ENCODE results near the gene HIP1R. TPM values are rescaled to one million over a fixed set of nuclear protein-coding genes. Genes with fewer than 3 reads are reported as not detected.

Gene HIP1R
- total and polyA plus RNA-seq, 2 of the 13 experiments (the other 11 are each of a cell fraction or from before 2014, with no cell fraction given) = 18.4 to 25.5 TPM

DNA sequence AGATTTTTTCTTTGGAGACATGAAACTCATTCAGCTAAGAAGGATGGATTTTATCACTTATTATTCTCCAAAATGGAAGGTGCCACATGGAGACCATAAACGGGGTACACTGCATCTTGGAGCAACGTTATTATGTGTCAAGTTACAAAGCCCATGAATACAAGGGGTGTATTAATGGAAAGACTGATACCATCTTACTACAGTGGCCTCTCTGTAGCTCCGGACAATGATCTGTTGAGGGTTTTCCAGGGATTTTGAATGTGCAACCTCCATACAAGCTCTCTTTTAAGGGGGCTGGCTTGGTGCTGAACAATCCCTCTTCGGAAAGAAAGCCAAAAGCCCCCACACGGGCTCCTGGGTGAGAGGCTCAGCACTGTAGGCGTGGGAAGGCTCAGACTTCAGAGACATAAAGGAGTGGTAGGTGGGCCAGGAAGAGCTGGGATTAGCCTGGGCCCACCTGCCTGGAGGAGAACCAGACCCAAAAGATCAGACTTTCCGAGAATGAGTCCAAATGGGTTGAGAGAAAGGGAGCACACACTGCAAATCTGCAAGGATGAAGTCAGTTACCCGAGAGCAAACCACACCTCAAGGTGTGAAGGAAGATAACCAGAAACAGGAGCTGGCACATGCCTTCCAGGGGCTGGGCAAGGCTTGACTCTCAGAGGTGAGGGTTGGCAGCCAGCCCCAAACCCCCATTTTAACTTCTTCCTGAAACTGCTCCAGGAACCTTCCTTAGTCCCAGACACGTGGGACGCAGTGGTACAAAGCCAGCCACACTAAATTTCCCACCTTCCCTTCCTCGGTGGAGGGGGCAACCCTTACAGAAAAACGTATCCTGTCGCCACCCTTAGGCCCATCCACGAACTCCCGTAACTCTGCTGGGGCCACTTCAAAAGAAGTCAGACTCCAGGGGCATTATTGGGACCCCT is 59.2 kb downstream of the HIP1R start:
- ATAC-seq (no peak), FAIRE-seq (no peak), DNase-seq (ENCODE audit: low spot score) (no peak)
- in situ Hi-C loops (cut with HindIII; ENCODE audit: extremely low pct_ligation_motif_present, low pct_unique_long_range_greater_than_20kb) (no loop called here), intact Hi-C loops (cut with micrococcal nuclease; ENCODE audit: unreplicated experiment) (no loop called here)
- peak overlapping the region; percentile 69 for H3K27ac ChIP-seq (ENCODE audit: extremely low read length, insufficient read depth, low read length)
- no peak overlapping the region for H2AFZ ChIP-seq (ENCODE audit: low read length)
- no peaks in the 10 kb centered on the region; a peak in 1 of 5 replicates for H3K36me3 ChIP-seq (replicated peaks in 1 of 2; ENCODE audit: control insufficient read depth in 1 of 2, insufficient read depth in 2 of 2, low read length in 2 of 2)
- H3K9ac ChIP-seq (ENCODE audit: insufficient read depth, low read depth, low read length) = peak overlapping the region; percentile 89; the same call in 1 of the 2 replicates
- no peaks in the 10 kb centered on the region; a peak in 1 of 5 replicates for H3K27me3 ChIP-seq (ENCODE audit: control insufficient read depth in 1 of 2, insufficient read depth in 2 of 2, low read length in 2 of 2)
- BruUV-seq (replicated peaks) = no TSS peak
- POLR2A ChIA-PET = interaction anchor here (0.7 to 1.0 kb wide), 2 partner anchors 10 to 55 kb away, joined by 5 read pairs; no protein-coding TSS in a partner anchor
- peak overlapping the region; percentile 58 to 79 (median 76) for H3K4me3 ChIP-seq (replicated peaks in 1 of 3; ENCODE audit: insufficient read depth in 1 of 3, low read depth in 2 of 3, low read length in 3 of 3)
- peaks cover 6% of the 10 kb centered on the region; the same call in 1 of the 2 replicates for H4K20me1 ChIP-seq (ENCODE audit: insufficient read depth, low read length)
- H3K4me1 ChIP-seq (ENCODE audit: insufficient read depth, low read length) = peaks cover 74% of the 10 kb centered on the region
- TF ChIP-seq, protein P1, sequence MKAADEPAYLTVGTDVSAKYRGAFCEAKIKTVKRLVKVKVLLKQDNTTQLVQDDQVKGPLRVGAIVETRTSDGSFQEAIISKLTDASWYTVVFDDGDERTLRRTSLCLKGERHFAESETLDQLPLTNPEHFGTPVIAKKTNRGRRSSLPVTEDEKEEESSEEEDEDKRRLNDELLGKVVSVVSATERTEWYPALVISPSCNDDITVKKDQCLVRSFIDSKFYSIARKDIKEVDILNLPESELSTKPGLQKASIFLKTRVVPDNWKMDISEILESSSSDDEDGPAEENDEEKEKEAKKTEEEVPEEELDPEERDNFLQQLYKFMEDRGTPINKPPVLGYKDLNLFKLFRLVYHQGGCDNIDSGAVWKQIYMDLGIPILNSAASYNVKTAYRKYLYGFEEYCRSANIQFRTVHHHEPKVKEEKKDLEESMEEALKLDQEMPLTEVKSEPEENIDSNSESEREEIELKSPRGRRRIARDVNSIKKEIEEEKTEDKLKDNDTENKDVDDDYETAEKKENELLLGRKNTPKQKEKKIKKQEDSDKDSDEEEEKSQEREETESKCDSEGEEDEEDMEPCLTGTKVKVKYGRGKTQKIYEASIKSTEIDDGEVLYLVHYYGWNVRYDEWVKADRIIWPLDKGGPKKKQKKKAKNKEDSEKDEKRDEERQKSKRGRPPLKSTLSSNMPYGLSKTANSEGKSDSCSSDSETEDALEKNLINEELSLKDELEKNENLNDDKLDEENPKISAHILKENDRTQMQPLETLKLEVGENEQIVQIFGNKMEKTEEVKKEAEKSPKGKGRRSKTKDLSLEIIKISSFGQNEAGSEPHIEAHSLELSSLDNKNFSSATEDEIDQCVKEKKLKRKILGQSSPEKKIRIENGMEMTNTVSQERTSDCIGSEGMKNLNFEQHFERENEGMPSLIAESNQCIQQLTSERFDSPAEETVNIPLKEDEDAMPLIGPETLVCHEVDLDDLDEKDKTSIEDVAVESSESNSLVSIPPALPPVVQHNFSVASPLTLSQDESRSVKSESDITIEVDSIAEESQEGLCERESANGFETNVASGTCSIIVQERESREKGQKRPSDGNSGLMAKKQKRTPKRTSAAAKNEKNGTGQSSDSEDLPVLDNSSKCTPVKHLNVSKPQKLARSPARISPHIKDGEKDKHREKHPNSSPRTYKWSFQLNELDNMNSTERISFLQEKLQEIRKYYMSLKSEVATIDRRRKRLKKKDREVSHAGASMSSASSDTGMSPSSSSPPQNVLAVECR (CRISPR knock-in tag; IDR thresholded peaks at IDR 0.05; ENCODE audit: borderline replicate concordance) = 0 out of 2 replicates have a peak, but pooled peaks have one; percentile 9
- TF ChIP-seq SALL1 (CRISPR knock-in tag; IDR thresholded peaks at IDR 0.05) (0 out of 2 replicates have a peak, but pooled peaks have one; percentile 20), MIER2 (CRISPR knock-in tag; IDR thresholded peaks at IDR 0.05) (no peak), EEA1 (CRISPR knock-in tag; IDR thresholded peaks at IDR 0.05; ENCODE audit: borderline replicate concordance) (no peak), SUZ12 (IDR thresholded peaks at IDR 0.05; ENCODE audit: low read depth, low read length) (no peak), XBP1 (CRISPR knock-in tag; IDR thresholded peaks at IDR 0.05) (no peak), HOXA3 (CRISPR knock-in tag; IDR thresholded peaks at IDR 0.05) (0 out of 2 replicates have a peak, but pooled peaks have one; percentile 17), EZH2 (conservative IDR thresholded peaks at IDR 0.05; ENCODE audit: low read depth, low read length) (no peak)
- TF ChIP-seq, protein P2, sequence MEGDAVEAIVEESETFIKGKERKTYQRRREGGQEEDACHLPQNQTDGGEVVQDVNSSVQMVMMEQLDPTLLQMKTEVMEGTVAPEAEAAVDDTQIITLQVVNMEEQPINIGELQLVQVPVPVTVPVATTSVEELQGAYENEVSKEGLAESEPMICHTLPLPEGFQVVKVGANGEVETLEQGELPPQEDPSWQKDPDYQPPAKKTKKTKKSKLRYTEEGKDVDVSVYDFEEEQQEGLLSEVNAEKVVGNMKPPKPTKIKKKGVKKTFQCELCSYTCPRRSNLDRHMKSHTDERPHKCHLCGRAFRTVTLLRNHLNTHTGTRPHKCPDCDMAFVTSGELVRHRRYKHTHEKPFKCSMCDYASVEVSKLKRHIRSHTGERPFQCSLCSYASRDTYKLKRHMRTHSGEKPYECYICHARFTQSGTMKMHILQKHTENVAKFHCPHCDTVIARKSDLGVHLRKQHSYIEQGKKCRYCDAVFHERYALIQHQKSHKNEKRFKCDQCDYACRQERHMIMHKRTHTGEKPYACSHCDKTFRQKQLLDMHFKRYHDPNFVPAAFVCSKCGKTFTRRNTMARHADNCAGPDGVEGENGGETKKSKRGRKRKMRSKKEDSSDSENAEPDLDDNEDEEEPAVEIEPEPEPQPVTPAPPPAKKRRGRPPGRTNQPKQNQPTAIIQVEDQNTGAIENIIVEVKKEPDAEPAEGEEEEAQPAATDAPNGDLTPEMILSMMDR (CRISPR knock-in tag; IDR thresholded peaks at IDR 0.05) = 0 out of 2 replicates have a peak, but pooled peaks have one; percentile 4
- TF ChIP-seq, protein P3, sequence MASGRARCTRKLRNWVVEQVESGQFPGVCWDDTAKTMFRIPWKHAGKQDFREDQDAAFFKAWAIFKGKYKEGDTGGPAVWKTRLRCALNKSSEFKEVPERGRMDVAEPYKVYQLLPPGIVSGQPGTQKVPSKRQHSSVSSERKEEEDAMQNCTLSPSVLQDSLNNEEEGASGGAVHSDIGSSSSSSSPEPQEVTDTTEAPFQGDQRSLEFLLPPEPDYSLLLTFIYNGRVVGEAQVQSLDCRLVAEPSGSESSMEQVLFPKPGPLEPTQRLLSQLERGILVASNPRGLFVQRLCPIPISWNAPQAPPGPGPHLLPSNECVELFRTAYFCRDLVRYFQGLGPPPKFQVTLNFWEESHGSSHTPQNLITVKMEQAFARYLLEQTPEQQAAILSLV (CRISPR knock-in tag; IDR thresholded peaks at IDR 0.05; ENCODE audit: borderline replicate concordance) = 0 out of 2 replicates have a peak, but pooled peaks have one; percentile 31
- TF ChIP-seq, protein P4, sequence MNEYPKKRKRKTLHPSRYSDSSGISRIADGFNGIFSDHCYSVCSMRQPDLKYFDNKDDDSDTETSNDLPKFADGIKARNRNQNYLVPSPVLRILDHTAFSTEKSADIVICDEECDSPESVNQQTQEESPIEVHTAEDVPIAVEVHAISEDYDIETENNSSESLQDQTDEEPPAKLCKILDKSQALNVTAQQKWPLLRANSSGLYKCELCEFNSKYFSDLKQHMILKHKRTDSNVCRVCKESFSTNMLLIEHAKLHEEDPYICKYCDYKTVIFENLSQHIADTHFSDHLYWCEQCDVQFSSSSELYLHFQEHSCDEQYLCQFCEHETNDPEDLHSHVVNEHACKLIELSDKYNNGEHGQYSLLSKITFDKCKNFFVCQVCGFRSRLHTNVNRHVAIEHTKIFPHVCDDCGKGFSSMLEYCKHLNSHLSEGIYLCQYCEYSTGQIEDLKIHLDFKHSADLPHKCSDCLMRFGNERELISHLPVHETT (CRISPR knock-in tag; conservative IDR thresholded peaks at IDR 0.05) = no peak
- TF ChIP-seq, protein P5, sequence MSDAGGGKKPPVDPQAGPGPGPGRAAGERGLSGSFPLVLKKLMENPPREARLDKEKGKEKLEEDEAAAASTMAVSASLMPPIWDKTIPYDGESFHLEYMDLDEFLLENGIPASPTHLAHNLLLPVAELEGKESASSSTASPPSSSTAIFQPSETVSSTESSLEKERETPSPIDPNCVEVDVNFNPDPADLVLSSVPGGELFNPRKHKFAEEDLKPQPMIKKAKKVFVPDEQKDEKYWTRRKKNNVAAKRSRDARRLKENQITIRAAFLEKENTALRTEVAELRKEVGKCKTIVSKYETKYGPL (CRISPR knock-in tag; IDR thresholded peaks at IDR 0.05) = 0 out of 2 replicates have a peak, but pooled peaks have one; percentile 30
- H3K9me3 ChIP-seq (ENCODE audit: low read length) = no peaks in the 10 kb centered on the region
- H3K4me2 ChIP-seq (ENCODE audit: low read depth, low read length) = peak overlapping the region; percentile 62
- CTCF ChIA-PET (ENCODE audit: low intra/inter-chr PET ratio, low total read pairs) = no interaction called here
- H3K79me2 ChIP-seq (ENCODE audit: insufficient read depth, low read length) = peaks cover 59% of the 10 kb centered on the region
- WGBS (ENCODE audit: low lambda C conversion rate) = 19% methylated on average over 15 of the region's 15 CpGs

Data from HepG2 (cell line).